Liver (tissue), 9 donors: Measurements from ENCODE around the gene ACAD8. TPM values are rescaled to one million over a fixed set of nuclear protein-coding genes. Genes with fewer than 3 reads are reported as not detected.
A peak's percentile ranks its signal among the peaks of the same experiment; 100 is the strongest.

ENCODE experiments used
- DNase-seq: peaks from one replicate; pipeline ENCODE4 v3.0.0-alpha.2; 2017; ENCODE audit warnings: low spot score
- H3K27ac ChIP-seq, 2 donors: one replicate each; pipeline ENCODE4 v1.7.0; 2013; ENCODE audit warnings: inconsistent platforms in 2 of 2, low read length in 2 of 2, control low read depth in 1 of 2, low read depth in 1 of 2, mild to moderate bottlenecking in 1 of 2
- H3K27me3 ChIP-seq, 4 donors: one replicate each; pipeline versions ENCODE4 v1.6.1 to v1.7.0; 2013; ENCODE audit warnings: low read length in 3 of 4, inconsistent platforms in 1 of 4, mild to moderate bottlenecking in 1 of 4, moderate library complexity in 1 of 4; ENCODE audit not compliant: control insufficient read depth in 4 of 4, insufficient read depth in 4 of 4
- H3K36me3 ChIP-seq, 4 donors: one replicate each; pipeline versions ENCODE4 v1.6.1 to v1.7.0; 2013; ENCODE audit warnings: low read length in 3 of 4, mild to moderate bottlenecking in 3 of 4, low read depth in 1 of 4, moderate library complexity in 1 of 4; ENCODE audit not compliant: control insufficient read depth in 4 of 4, insufficient read depth in 3 of 4
- H3K4me1 ChIP-seq, 4 donors: one replicate each; pipeline versions ENCODE4 v1.6.1 to v1.7.0; 2013; ENCODE audit warnings: low read length in 3 of 4, mild to moderate bottlenecking in 3 of 4, moderate library complexity in 1 of 4; ENCODE audit not compliant: control insufficient read depth in 4 of 4, insufficient read depth in 4 of 4
- H3K4me3 ChIP-seq, 3 donors: one replicate each; pipeline versions ENCODE4 v1.6.1 to v1.7.0; 2013; ENCODE audit warnings: low read length in 3 of 3, control low read depth in 1 of 3, low read depth in 1 of 3, mild to moderate bottlenecking in 1 of 3
- H3K9ac ChIP-seq, 2 donors: one replicate each; pipeline ENCODE4 v1.7.0; 2013; ENCODE audit warnings: low read length in 2 of 2, mild to moderate bottlenecking in 2 of 2, moderate library complexity in 2 of 2, control low read depth in 1 of 2, low read depth in 1 of 2
- H3K9me3 ChIP-seq, 4 donors: one replicate each; pipeline versions ENCODE4 v1.6.1 to v1.7.0; 2013; ENCODE audit warnings: low read length in 3 of 4; ENCODE audit not compliant: control insufficient read depth in 4 of 4
- CTCF ChIP-seq: fragments of 150-350 bp; IDR thresholded peaks from 2 replicates; pipeline ENCODE4 v1.5.1; 2017; ENCODE audit warnings: improper control_type of control experiment, low read depth, low read length; ENCODE audit not compliant: missing input control
- GABPA ChIP-seq, 2 donors: IDR thresholded peaks in 1 of 2; conservative IDR thresholded peaks in 1 of 2; 2 replicates each; pipeline ENCODE4 v1.6.1; 2016; ENCODE audit warnings: antibody characterized with exemption in 2 of 2, mild to moderate bottlenecking in 1 of 2, moderate library complexity in 1 of 2
- JUND ChIP-seq, 2 donors: IDR thresholded peaks; 2 replicates each; pipeline ENCODE4 v1.6.1; 2016; ENCODE audit warnings: antibody characterized with exemption in 2 of 2
- RAD21 ChIP-seq, 2 donors: IDR thresholded peaks; 2 replicates each; pipeline ENCODE4 v1.6.1; 2016; ENCODE audit warnings: antibody characterized with exemption in 2 of 2, mild to moderate bottlenecking in 2 of 2
- TAF1 ChIP-seq: conservative IDR thresholded peaks from 2 replicates; pipeline ENCODE4 v1.6.1; 2016; ENCODE audit warnings: antibody characterized with exemption, mild to moderate bottlenecking
- YY1 ChIP-seq: IDR thresholded peaks from 2 replicates; pipeline ENCODE4 v1.6.1; 2016; ENCODE audit warnings: antibody characterized with exemption, mild to moderate bottlenecking
- WGBS: extraction: QIAGEN DNeasy Blood & Tissue Kit; methylation state at CpG from one replicate; pipeline ENCODE4 v1.1.7; 2013; 5-methylcytosine and 5-hydroxymethylcytosine counted together
- polyA plus RNA-seq, 2 donors: library from polyadenylated mRNA; stranded (reverse) in 1 of 2; unstranded in 1 of 2; fragments of 200-250 nt in 1 of 2; fragments of >200 nt in 1 of 2; fragmentation: Nextera tagmentation in 1 of 2; extraction: Ambion mirVana in 1 of 2; gene quantifications; one replicate each; pipeline versions ENCODE4 v1.2.1 to v1.2.3, GENCODE V29; 2013 to 2015
- total RNA-seq, 2 donors: library from RNA; depleted of rRNA; stranded (reverse); fragments of >200 nt; gene quantifications; one replicate each; pipeline ENCODE4 v1.2.3, GENCODE V29; 2014
- TF ChIP-seq, protein P1 (sequence below): IDR thresholded peaks from 2 replicates; pipeline ENCODE4 v1.6.1; 2016; ENCODE audit warnings: antibody characterized with exemption
- donor health status: healthy.
- donor health status: healthy.
- donor health status: healthy.
- donor health status: healthy.
- donor health status: healthy.

ACAD8 gene
- total and polyA plus RNA-seq, 4 donors = 14.1 to 32.2 (median 27.1) TPM

DNA sequence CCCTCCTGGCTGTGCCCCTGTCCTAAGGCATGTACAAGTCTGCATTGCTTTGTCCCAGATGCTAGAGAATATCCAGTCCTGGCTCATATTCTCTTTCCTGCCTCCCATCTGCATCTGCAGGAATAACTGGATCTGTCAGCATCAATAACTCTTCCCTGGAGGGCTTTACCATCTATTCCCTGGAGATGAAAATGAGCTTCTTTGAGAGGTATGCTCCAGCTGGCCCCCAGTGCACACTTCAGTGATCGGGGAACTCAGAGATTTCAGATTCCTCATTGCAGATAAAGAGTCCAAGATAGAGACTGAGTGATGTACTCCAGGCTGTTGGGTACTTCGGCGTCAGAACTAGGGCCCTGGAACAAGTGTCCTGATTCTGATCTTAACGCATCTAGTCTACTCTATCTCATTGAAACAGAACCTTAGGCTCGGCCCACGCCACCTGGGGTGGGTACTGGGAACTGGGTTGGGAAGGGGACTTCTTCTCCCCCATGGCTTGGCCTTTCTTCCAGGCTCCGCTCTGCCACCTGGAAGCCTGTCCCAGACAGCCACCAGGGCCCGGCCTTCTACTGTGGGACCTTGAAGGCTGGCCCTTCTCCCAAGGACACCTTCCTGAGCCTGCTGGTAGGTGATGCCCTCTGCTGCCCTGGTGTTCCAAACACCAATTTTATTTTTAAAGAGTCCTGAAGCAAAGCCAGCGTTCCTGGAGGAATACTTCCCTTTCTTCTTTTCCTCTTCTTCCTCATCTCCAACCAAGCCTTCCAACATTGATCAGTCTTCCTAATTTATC is 60.6 kb downstream of the ACAD8 start:
- no peaks in the 10 kb centered on the region for H3K4me1 ChIP-seq
- no peaks in the 10 kb centered on the region for H3K36me3 ChIP-seq
- peaks cover 0 to 10% (median 5%) of the 10 kb centered on the region in 4 donors for H3K9me3 ChIP-seq
- H3K27me3 ChIP-seq = no peaks in the 10 kb centered on the region
- no peak overlapping the region for H3K9ac ChIP-seq
- no peak overlapping the region for H3K27ac ChIP-seq
- no peak overlapping the region for H3K4me3 ChIP-seq
- no peak for DNase-seq
- TF ChIP-seq YY1 (no peak), JUND (IDR thresholded peaks at IDR 0.05) (no peak), RAD21 (IDR thresholded peaks at IDR 0.05) (peak; percentile 15 to 22), GABPA (IDR thresholded peaks at IDR 0.05 in 1 of 2, conservative IDR thresholded peaks at IDR 0.05 in 1 of 2) (no peak), CTCF (no peak), TAF1 (no peak)
- TF ChIP-seq, protein P1, sequence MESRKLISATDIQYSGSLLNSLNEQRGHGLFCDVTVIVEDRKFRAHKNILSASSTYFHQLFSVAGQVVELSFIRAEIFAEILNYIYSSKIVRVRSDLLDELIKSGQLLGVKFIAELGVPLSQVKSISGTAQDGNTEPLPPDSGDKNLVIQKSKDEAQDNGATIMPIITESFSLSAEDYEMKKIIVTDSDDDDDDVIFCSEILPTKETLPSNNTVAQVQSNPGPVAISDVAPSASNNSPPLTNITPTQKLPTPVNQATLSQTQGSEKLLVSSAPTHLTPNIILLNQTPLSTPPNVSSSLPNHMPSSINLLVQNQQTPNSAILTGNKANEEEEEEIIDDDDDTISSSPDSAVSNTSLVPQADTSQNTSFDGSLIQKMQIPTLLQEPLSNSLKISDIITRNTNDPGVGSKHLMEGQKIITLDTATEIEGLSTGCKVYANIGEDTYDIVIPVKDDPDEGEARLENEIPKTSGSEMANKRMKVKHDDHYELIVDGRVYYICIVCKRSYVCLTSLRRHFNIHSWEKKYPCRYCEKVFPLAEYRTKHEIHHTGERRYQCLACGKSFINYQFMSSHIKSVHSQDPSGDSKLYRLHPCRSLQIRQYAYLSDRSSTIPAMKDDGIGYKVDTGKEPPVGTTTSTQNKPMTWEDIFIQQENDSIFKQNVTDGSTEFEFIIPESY = no peak
- 89% methylated on average over 9 of the region's 9 CpGs for WGBS

Other genes starting within 250 kb of the ACAD8 start
- gene JAM3, start 184.5 kb upstream of the ACAD8 start, total RNA-seq = 1 to 10 TPM; 2.5 to 4.3 TPM
- 1 to 10 TPM; 1.6 to 1.7 TPM for gene JAM3, start 184.5 kb upstream of the ACAD8 start, polyA plus RNA-seq
- 10 to 100 TPM; 31.8 to 35.4 TPM for gene NCAPD3, start 29.6 kb upstream of the ACAD8 start, total RNA-seq
- 10 to 100 TPM; 14.1 to 16.6 TPM for gene NCAPD3, start 29.6 kb upstream of the ACAD8 start, polyA plus RNA-seq
- gene VPS26B, start 28.9 kb upstream of the ACAD8 start, total RNA-seq = 10 to 100 TPM; 19.3 to 35.0 TPM
- 10 to 100 TPM; 12.6 to 21.1 TPM for gene VPS26B, start 28.9 kb upstream of the ACAD8 start, polyA plus RNA-seq
- 10 to 100 TPM; 25.3 to 26.8 TPM for gene THYN1, start 216 bp upstream of the ACAD8 start, total RNA-seq
- 10 to 100 TPM; 22.1 to 34.3 TPM for gene THYN1, start 216 bp upstream of the ACAD8 start, polyA plus RNA-seq
- gene GLB1L3, start 22.8 kb downstream of the ACAD8 start, total RNA-seq = under 1 TPM in 1 of 2 donors, not detected in 1; 0.08 TPM
- not detected for gene GLB1L3, start 22.8 kb downstream of the ACAD8 start, polyA plus RNA-seq
- gene GLB1L2, start 78.4 kb downstream of the ACAD8 start, total RNA-seq = under 1 TPM; 0.23 to 0.50 TPM
- under 1 TPM; 0.36 to 0.48 TPM for gene GLB1L2, start 78.4 kb downstream of the ACAD8 start, polyA plus RNA-seq
- gene B3GAT1, start 158.7 kb downstream of the ACAD8 start, total RNA-seq = under 1 TPM in 1 of 2 donors, not detected in 1; 0.25 TPM
- 1 to 10 TPM in 1 of 2 donors, under 1 TPM in 1; 0.13 to 6.6 TPM for gene B3GAT1, start 158.7 kb downstream of the ACAD8 start, polyA plus RNA-seq